Activated T-cell treated with anti-CD3 and anti-CD28 coated beads for 4 hours (primary cell): Measurements from ENCODE around the gene SAPCD2.
"Not testable (repeated sequence)": the region's sequence is repeated elsewhere in the genome, so short reads cannot be mapped to it uniquely, and the experiment has no call there.

ENCODE experiments used
- DNase-seq: peaks from one replicate; pipeline ENCODE4 v3.0.0-alpha.2; 2020

Gene SAPCD2, protein sequence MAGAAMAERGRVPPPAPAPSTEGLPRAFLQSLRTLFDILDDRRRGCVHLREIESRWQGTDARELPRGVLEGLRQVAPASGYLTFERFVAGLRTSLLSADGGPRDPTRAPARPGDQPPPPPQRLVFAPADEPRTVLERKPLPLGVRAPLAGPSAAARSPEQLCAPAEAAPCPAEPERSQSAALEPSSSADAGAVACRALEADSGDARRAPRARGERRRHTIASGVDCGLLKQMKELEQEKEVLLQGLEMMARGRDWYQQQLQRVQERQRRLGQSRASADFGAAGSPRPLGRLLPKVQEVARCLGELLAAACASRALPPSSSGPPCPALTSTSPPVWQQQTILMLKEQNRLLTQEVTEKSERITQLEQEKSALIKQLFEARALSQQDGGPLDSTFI

DNA sequence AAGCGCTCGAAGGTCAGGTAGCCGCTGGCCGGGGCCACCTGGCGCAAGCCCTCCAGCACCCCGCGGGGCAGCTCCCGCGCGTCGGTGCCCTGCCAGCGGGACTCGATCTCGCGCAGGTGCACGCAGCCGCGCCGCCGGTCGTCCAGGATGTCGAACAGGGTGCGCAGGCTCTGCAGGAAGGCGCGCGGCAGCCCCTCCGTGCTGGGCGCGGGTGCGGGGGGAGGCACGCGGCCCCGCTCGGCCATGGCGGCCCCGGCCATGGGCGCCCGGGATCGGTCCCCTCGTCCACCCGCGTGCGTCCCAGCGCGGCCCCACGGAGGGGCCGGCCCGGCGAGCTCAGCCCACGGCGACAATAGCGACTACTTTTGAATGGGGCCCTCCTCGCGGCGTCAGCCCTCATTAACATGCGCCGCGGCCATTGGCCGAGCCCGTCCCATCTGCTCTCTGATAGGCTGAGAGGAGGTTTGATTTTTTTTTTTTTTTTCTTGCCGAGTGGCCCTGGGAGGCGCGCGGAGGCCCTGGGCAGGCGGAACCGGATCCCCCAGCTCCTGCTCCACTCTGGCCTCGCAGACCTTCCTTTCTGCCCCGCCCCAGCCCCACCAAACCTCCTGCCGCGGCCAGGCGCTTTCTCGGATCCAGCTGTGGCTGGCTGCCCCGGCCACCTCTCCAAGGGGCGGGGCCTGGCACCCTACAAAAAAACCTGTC, at the start of gene SAPCD2:
Gene SAPCD2, minus strand, starts transcription at position 357 of the 705 bp plus-strand sequence. Its CDS starts 97 bp downstream, at position 260.
- peak; percentile 65 for DNase-seq

DNA sequence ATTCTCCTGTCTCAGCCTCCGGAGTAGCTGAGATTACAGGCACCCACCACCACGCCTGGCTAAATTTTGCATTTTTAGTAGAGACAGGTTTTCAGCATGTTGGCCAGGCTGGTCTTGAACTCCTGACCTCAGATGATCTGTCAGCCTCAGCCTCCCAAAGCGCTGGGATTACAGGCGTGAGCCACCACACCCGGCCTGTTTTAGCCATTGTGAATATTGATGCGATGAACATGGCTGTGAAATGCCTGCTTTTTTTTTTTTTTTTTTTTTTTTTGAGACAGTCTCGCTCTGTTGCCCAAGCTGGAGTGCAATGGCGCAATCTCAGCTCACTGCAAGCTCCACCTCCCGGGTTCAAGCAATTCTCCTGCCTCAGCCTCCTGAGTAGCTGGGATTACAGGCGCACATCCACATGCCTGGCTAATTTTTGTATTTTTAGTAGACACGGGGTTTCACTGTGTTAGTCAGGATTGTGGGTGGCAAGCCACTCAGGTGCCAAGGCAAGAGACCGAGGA, 47.8 kb upstream of the SAPCD2 start:
- DNase-seq = not testable (repeated sequence)

DNA sequence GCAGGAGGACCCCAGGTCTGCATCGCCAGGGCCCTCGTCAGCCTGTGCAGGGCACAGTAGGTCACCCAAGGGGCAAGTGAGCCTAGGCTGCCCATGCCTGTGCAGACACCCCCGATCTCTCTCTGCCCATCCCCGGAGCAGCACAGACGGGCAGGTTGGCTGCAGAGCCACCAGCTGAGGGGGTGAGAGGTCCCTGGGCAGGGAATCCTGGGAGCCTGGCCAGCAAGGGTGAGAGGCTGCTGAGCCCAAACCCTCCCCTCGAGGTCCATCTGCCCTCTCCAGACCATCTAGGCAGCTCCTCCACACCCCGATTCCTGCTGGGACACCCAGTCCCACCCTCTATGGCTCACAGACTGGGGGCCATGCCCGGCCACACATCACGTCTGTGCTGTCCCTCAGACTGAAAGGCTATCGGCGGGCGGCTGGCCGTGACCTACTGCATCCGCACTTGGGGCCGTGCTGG, 46.9 kb upstream of the SAPCD2 start:
- DNase-seq = no peak

DNA sequence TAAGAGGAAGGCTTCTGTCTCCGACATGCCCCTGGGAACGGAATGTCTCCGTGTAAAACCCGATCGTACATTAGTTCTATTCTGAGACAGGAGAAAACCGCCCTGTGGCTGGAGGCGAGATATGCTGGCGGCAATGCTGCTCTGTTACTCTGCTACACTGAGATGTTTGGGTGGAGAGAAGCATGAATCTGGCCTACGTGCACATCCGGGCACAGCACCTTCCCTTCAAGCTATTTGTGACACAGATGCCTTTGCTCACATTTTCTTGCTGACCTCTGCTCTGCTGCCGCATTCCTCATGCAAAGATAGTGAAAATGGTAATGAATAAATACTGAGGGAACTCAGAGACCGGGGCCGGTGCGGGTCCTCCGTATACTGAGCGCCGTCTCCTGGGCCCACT, 46.4 kb upstream of the SAPCD2 start:
- DNase-seq = no peak

DNA sequence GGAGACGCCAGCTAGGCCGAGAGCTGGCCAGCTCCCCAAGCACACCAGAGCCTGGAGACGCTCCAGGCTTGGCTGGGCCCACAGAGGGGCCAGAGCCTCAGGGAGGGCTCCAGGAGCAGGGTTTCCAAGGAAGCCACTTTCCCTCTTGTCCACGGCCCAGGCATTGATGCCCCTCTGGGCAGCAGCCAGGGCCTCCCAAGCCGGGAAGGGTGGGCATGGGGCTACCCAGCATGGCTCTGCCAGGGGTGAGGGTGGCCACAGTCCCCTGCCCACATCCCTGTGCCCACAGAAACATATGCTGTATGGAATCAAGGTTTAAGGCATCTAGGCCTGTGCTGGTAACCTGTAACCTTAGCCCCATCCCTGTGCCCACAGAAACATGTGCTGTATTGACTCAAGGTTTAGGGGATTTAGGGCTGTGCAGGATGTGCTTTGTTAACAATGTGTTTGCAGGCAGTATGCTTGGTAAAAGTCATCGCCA, 45.7 kb upstream of the SAPCD2 start:
- no peak for DNase-seq

DNA sequence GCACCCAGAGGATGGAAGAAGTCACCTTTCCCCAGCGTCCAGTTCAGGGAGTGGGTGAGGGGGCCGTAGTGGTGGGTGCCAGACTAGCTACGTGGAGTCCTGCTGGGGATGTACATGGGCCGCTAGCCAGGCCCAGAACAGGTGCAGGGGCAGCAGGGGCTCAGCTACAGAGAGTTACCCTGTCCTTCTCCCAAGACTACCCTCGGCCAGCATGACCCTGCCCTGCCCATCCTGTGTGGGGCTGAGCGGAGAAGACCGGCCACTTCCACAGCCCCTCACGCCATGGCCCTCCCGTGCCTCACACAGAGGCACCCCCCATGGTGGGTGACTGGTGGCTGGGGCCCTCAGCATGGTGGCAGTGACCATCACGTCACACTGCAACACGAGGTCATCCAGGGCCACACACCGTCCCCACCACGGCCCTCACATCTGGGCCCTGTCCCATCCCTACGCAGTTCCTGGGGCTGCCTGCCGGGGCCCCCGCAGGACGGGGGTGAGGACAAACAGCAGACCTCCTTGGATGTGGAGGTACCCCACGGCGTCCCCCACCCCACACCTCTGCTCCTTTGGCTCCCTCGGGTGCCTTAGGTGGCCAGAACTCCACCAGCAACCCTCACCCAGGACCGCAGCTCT, 45.2 kb upstream of the SAPCD2 start:
- no peak for DNase-seq

DNA sequence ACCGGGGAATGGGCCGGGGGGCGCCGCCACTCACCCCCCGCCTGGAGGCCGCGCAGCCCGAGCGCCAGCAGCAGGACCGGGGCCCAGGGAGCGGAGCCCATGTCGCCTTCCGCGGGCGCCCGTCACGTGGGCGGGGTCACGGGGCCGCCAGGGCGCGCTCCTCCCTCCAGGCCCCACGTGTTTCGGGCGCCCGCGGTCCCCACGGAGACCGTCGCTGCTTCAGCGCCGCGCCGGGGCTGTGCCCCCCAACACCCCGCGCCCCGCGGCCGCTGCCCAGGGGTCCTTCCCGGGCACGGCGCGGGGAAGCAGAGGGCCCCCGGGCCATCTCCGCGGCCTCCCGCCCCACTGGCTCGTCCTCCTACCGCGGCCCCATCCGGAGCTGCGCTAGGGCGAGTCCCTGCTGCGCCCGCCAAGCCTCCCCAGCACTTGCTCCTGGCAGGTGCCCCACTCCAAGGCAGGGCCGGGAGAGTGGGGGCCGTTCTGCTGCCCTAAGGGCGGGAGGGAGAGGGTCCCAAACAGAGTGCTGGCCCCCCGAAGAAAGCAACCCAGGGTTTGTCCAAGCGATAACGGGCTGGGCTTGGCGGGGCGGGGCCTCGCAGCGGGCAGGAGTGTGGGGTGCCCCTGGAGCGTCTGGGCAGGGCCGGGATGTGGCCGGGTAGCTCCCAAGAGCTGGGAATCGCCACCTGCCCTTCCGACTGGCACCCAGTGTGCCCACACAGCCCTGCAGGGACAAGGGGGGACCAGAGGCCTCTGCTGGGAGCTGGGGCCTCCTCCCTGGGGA, 44.4 kb upstream of the SAPCD2 start, which contains the start of gene DPP7:
Gene DPP7, minus strand, starts transcription at position 121 of the 781 bp plus-strand sequence. Its CDS starts 20 bp downstream, at position 101.
- DNase-seq = peak; percentile 68

DNA sequence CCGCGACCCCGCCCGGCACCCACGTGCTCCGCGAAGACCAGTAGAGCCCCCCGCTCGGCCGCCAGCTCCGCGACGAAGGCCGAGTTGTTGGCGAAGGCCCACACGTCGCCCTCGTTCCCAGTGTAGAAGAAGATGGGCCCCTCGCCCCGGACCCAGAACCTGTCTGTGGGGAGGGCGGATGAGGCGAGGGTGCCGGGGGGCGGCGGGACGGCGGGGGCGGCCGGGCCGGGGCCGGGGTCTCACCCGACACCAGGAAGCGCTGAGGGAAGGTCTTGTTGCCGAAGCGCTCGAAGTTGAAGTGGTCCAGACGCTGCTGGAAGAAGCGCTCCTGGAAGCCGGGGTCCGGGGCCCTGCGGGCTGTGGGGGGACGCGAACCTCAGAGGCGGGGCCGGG, 43.9 kb upstream of the SAPCD2 start:
- no peak for DNase-seq

DNA sequence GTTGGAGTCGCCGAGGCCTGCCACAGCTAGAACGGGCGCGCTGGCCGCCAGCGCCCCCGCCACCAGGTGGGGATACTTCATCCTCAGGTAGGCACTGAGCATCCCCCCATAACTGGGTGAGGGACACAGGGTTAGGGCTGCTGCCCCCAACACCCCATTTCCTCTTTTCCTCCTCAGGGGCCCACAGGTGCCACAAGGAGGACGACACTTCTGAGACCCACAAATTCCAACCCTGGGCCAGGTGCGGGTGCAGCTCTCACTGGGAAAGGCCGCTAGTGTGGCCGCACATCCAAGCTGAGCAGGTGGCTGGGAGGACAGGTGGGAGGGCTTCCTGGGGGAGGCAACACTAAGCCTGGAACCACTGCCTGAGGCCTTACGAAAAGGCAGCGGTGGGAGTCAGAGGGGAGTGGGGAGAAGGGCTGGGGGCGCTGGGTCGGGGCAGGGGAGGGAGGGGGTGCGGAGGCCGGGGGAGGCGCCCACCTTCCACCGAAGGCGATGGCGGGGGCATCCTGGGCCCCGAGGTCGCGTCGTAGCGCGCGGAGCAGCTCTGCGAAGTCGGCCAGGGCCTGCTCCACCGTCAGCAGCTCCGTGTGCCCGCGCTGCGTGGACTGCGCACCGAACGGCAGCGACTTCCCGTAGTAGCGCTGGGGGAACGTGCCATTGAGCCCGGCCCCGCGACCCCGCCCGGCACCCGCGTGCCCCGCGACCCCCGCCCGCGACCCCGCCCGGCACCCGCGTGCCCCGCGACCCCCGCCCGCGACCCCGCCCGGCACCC, 43.2 kb upstream of the SAPCD2 start:
- no peak for DNase-seq

DNA sequence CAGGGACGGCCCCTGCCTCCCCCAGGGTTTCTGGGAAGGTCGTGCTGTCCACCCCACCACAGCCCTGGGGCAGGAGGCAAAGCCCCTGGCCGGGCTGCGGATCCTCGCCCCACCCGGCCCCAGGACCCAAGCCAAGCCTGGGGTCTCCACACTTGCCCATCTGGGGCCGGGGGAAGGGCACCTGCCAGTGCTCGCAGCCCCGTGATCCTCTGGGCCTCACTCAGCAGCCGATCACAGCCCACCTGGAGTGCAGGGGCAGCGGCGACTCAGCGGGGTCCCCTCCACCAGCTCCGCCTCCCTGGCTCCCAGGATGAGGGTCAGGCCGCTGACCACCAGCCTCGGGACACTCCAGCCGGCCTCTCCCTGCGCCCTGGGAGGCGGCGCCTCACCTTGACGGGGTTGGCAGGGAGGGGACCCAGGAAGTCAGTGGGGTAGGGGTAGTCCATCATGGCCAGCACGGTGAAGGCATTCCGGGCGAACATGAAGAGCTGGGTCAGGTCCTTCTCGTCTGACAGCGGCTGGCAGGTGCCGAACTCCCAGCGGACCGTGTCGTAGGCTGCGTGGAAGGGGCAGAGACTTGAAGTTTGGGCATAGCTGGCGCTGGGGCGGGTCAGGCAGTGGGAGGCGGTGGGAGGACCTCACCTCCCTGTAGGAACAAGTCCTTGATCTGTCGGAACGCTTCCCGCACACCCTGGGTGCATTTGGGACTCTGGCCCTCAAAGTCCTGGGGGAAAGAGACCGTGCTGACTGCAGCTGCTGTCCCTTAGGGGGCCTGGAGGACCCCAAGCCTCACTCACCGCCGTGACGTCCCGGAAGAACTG, 42.4 kb upstream of the SAPCD2 start:
- no peak for DNase-seq

DNA sequence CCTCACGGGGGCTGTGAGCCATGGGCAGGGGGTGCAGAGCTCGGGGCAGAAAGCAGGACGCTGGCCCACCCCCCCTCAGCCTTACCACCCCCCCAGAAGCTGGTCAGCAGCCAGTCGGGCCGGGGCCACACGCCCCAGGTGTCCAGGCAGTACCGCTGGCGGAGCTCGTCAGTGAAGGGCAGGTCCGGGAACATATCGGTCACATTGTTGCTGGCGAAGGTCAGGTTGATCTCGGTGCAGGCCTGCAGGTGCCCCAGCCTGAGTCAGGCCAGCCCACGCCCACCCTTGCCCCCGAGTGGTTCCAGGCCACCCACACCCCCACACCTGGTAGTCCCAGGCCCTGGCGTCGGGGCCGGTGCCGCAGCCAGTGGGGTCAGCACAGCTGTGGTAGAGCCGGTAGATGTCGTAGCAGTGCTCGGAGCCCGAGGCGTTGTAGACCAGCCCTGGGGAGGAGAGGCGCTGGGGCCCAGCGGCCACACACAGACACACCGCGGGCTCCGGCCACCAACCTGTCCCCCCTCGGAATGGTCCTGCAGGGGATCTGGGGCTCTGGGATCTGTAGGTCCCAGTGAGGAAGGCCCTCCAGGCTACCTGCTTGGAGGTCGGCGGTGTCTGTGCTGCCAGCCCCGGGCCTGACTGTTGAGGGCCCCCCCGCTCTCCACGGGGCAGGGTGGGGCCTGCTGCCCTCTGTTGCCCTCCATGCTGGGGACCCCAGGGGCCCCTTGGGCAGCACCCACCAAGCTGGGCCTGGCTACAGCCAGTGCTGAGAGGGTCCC, 41.6 kb upstream of the SAPCD2 start:
- DNase-seq = no peak

DNA sequence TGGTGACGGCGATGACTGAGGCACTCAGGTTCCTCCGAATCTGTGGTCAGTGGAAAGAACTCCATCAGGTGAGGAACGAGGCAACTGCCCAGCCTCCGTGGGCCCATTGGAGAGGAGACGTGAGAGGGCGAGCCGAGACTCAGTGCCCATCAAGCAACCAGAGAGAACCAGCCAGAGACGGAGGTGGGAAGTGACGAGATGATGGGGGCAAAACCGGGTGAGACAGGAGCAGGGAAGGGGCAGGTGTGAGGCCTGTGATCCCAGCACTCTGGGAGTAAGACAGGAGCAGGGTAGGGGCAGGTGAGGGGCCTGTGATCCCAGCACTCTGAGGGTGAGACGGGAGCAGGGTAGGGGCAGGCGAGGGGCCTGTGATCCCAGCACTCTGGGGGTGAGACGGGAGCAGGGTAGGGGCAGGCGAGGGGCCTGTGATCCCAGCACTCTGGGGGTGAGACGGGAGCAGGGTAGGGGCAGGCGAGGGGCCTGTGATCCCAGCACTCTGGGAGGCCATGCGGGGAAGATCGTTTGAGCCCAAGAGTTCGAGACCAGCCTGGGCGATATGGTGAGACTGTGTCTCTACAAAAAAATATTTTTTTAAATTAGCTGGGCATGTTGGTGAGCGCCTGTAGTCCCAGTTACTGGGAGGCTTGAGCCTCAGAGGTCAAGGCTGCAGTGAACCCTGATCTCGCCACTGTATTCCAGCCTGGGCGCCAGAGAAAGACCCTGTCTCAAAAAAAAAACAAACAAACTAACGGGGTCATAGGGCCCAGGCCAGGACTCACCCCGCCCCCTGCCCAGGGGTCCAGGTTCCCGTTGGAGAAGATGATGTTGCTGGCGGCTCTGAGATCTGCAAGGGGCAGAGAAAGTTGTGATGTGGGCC, 40.8 kb upstream of the SAPCD2 start:
- no peak for DNase-seq

DNA sequence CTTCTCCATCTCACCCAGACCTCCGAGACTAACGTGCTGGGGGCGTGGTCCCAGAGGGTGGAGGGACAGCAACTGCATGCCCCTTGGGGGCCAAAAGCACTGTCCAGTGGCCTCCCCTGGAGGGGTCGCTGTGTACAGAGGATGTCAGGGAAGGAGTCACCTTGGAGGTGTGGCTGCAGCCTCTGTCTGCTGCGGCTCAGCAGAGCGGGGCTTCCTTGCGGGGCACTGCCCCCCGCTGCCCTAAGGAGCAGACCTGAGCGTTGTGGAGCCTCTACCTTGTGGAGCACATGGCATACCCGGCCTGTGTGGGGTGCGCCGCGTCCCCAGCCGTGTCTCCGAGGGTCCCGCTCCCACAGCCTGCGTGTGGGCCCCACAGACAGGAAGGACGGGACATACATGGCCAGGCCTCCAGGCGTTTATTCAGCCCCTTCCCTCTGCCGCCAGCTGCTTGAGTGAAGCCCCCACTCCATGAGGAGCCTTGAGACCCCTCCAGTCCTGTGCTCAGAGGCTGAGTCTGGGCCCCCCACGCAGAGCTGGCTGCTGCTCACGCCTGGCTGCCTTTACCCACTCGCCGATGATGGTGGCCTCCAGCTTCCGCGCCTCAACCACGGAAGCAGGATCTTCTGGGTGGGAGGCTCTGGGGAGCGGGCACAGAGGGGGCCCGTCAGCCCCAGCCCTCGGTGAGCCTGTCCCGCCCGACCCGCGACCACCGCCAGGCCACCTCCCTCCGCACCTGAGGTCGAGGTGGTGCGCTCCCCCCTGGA, 40.0 kb upstream of the SAPCD2 start:
- no peak for DNase-seq

DNA sequence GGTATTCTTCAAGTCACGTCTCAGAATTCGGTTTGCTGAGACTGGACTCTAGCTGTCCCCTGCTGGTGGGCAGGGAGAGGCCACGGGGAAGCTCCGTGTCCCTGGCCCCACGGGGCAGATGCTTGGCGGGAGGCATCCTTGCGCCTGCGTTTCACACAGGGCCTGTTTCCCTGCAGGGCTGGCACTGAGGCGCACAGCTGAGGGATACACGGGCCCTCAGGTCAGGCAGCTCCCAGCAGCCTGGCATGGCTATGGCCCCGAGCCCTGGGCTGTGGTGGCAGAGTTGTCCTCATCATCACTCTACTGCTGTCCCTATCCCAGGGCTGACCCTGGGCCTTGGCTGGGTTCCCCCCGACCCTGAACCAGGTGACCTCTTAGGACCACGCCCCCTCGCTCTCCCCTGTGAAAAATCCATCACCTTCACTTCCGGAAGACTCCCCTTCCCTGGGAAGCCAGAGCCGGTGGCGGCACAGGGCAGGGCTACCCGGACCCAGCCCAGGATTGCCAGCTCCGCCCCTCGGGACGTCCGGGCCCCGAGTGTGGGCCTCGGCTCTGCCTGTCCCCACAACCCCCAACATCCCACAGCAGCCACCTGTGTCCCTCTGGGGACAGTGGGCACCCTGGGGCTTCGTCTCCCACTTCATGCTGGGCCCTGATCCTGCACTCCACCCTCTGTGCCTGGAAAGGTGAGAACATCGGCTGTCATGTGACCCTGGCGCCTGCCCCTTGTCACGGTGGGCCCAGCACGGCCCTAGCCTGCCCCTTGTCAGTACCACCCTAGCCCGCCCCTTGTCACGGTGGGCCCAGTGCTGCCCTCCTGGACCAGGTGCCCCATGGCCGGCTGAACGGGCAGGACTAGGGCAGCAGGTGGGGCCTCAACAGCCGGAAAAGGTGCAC, 39.1 kb upstream of the SAPCD2 start:
- no peak for DNase-seq

DNA sequence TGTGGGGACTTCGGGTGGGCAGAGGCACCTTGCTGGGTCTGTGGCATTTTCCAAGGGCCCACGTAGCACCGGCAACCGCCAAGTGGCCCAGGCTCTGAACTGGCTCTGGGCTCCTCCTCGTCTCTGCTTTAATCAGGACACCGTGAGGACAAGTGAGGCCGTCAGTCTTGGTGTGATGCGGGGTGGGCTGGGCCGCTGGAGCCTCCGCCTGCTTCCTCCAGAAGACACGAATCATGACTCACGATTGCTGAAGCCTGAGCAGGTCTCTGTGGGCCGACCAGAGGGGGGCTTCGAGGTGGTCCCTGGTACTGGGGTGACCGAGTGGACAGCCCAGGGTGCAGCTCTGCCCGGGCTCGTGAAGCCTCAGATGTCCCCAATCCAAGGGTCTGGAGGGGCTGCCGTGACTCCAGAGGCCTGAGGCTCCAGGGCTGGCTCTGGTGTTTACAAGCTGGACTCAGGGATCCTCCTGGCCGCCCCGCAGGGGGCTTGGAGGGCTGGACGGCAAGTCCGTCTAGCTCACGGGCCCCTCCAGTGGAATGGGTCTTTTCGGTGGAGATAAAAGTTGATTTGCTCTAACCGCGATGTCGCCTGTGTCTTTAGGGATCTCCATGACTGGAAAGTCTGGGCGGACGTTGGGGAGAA, 38.4 kb upstream of the SAPCD2 start:
- DNase-seq = no peak

DNA sequence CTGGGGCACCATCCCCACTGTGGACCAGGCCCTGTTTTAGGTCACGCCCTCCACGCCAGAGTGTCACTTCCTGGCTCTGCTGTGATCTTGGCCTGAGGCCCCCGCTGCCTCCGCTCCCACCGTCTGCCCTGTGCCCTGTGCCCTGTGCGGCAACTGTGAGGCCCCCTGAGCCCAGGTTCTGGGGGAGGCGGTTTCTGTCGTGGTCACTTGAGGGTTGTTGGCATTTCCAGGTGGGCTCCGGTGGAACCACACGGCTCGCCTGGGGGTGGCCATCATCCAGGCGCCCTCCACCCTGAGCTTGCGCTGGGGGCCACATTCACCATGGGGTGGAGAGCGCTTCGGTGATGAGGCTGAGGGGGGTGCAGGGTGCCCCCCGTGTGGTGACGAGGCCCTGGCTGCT, 37.6 kb upstream of the SAPCD2 start:
- DNase-seq = no peak
